T-helper 9 cell (primary cell): ENCODE measurements around the gene MSH3.

ENCODE experiments used
- DNase-seq: peaks from one replicate; pipeline ENCODE4 v3.0.0-alpha.2; 2020

MSH3 gene

GRCh38 chr5:80919678-80920196, 265.3 kb downstream of the MSH3 start:
- no peak for DNase-seq

DNA sequence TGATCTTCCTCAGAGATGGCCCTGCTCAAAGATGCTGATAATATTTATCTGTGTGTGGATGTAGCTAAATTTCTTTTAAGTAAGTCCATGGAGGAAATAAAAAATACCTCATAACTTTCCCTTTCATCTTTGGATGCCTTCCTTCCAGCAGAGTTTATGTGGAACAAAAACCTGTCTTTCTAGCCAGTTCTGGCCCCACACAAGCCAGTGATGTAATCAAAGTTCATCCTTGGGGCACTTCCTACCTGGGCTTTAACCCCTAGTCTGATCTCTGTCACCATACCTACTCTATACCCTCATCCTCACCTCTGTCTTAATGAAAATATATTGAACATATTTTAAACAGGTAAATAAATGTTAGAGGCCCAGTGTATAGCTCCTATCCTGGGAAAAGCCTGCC, 265.9 kb downstream of the MSH3 start:
- no peak for DNase-seq

DNA sequence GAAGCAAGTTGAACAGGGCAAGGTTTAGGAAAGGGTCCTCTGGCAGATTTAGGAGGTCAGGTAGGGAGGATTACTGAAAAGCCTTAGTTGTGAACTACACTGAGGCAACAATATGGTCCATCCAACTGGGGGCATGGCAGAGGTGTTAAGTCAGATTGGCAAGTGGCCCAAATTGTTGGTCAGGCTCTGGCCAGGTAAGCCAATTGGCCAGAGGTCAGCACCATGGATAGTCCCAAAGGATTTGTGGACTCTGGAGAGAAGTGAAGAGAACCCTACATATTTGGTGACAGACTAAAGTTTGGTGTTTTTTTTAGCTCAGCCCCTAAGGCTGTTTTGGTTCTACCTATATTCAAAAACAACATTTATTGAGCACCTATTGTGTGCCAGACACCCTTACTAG, 266.6 kb downstream of the MSH3 start:
- no peak for DNase-seq

DNA sequence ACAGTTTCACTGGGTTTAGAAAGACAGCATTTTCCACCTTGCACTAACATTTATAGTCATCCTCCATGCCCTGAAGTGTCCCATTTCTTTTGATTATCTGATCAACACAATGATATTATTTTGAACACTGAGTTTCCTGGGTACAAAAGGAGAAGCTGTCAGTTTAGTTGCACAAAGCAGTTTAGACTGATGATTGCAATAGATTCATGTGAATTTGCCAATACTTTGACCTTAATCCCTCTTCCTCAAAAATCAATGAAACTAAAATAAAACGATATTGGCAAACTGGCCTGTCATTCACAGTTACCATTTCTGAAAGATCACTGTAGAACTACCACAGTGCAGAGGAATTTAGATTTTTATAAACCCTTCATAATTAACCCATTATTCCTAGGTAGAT, 271.5 kb downstream of the MSH3 start:
- no peak for DNase-seq
